HepG2 (cell line): Measurements from ENCODE around the gene LGALS3.

Experiments
- CTCF ChIP-seq: sonication (generic); formaldehyde crosslinking; IDR thresholded peaks from 2 replicates; pipeline ENCODE4 v1.5.0; 2020; ENCODE audit warnings: mild to moderate bottlenecking, missing genetic modification reagents, moderate library complexity
- ESRRA ChIP-seq: sonication (generic); formaldehyde crosslinking; IDR thresholded peaks from 2 replicates; pipeline ENCODE4 v1.5.1; 2020; ENCODE audit warnings: mild to moderate bottlenecking, low read depth, missing genetic modification reagents
- HMGA1 ChIP-seq: sonication (generic); formaldehyde crosslinking; conservative IDR thresholded peaks from 2 replicates; pipeline ENCODE4 v1.4.0; 2020; ENCODE audit warnings: missing genetic modification reagents
- SP2 ChIP-seq: sonication (generic); formaldehyde crosslinking; IDR thresholded peaks from 2 replicates; pipeline ENCODE4 v1.5.1; 2020; ENCODE audit warnings: mild to moderate bottlenecking, missing genetic modification reagents
- USF2 ChIP-seq, 2 experiments: sonication (generic) in 1 of 2; formaldehyde crosslinking in 1 of 2; IDR thresholded peaks; 2 replicates each; pipeline versions ENCODE4 v1.5.1 to v1.6.1; 2011 to 2020; ENCODE audit warnings: borderline replicate concordance in 1 of 2, low read depth in 1 of 2, low read length in 1 of 2, mild to moderate bottlenecking in 1 of 2, missing genetic modification reagents in 1 of 2, moderate library complexity in 1 of 2
- ZFP37 ChIP-seq: sonication (generic); formaldehyde crosslinking; IDR thresholded peaks from 2 replicates; pipeline ENCODE4 v1.4.0; 2020; ENCODE audit warnings: missing genetic modification reagents, borderline replicate concordance
- ZNF296 ChIP-seq: sonication (generic); formaldehyde crosslinking; conservative IDR thresholded peaks from 2 replicates; pipeline ENCODE4 v1.5.0; 2020; ENCODE audit warnings: mild to moderate bottlenecking, missing genetic modification reagents
- ZNF549 ChIP-seq: sonication (generic); formaldehyde crosslinking; IDR thresholded peaks from 2 replicates; pipeline ENCODE4 v1.5.0; 2020; ENCODE audit warnings: missing genetic modification reagents
- ZSCAN29 ChIP-seq: sonication (generic); formaldehyde crosslinking; conservative IDR thresholded peaks from 2 replicates; pipeline ENCODE4 v1.4.0; 2020; ENCODE audit warnings: mild to moderate bottlenecking, missing genetic modification reagents
- TF ChIP-seq, protein P1 (sequence below): IDR thresholded peaks from 2 replicates; pipeline ENCODE4 v1.6.1; 2016; ENCODE audit warnings: low read depth

DNA sequence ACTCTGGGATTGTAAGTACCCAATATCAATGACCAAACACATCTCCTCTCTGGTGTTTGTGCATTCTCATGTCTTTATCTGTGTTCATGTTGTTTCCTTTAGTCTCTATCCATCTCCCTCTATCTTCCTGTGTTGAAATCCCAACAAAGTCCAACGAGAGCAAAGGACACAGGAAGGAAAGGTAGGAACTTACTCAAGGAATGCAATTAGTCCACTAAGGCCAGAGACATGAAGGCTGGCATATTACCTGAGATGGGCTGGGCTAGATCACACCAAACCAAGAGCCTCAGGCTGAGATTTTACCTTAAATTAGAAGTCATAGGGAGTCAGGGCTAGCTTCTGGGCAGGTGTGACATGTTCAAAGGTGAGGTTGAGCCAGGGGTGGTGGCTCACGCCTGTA, 14.3 kb upstream of the LGALS3 start:
- TF ChIP-seq USF2 (IDR thresholded peaks at IDR 0.05; ENCODE audit: low read depth, low read length) (no peak), USF2 (CRISPR knock-in tag; IDR thresholded peaks at IDR 0.05; ENCODE audit: borderline replicate concordance) (no peak), ZNF549 (CRISPR knock-in tag) (no peak), CTCF (CRISPR knock-in tag) (no peak), ZSCAN29 (CRISPR knock-in tag) (no peak), ESRRA (CRISPR knock-in tag) (no peak), SP2 (CRISPR knock-in tag) (no peak), ZFP37 (CRISPR knock-in tag) (no peak), ZNF296 (CRISPR knock-in tag) (no peak), HMGA1 (CRISPR knock-in tag) (no peak)
- TF ChIP-seq, protein P1, sequence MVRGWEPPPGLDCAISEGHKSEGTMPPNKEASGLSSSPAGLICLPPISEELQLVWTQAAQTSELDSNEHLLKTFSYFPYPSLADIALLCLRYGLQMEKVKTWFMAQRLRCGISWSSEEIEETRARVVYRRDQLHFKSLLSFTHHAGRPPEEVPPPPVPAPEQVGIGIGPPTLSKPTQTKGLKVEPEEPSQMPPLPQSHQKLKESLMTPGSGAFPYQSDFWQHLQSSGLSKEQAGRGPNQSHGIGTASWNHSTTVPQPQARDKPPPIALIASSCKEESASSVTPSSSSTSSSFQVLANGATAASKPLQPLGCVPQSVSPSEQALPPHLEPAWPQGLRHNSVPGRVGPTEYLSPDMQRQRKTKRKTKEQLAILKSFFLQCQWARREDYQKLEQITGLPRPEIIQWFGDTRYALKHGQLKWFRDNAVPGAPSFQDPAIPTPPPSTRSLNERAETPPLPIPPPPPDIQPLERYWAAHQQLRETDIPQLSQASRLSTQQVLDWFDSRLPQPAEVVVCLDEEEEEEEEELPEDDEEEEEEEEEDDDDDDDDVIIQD: peak; percentile 57; the same call in 1 of the 2 replicates
